ENCODE data around the gene CROCC2.

CROCC2 gene

DNA sequence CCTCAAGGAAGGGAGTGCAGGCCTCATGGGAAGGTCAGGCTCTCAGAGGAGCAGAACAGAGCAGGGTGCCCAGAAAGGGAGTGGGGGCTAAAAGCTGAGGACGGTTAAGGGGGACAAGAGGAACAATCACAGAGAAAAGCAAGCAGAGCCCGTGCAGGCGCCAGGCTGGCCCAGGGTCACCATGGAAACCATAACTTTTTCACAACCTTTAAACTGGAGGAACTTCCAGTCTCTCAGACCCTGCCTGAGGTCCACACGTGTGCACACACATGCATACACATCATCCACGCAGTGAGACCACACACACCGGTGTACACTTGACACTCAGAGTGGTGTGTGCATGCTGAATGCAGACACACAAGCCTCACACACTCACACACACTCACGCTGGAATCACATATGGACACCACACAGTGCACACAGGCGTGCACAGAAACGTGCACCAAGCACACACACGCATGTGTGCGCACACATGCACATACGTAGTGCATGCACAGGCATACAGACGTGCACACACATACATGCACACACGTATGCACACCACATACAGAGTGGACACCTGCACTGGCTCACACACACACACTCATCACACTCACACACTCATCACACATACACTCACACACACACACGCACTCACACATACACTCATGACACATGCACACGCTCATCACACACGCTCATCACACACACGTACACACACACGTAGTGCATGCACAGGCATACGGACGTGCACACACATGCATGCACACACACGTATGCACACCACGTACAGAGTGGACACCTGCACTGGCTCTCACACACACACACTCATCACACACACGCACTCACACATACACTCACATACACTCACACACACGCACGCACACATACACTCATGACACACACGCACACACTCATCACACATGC, 55.1 kb downstream of the CROCC2 start:
- TF ChIP-seq, protein P1, sequence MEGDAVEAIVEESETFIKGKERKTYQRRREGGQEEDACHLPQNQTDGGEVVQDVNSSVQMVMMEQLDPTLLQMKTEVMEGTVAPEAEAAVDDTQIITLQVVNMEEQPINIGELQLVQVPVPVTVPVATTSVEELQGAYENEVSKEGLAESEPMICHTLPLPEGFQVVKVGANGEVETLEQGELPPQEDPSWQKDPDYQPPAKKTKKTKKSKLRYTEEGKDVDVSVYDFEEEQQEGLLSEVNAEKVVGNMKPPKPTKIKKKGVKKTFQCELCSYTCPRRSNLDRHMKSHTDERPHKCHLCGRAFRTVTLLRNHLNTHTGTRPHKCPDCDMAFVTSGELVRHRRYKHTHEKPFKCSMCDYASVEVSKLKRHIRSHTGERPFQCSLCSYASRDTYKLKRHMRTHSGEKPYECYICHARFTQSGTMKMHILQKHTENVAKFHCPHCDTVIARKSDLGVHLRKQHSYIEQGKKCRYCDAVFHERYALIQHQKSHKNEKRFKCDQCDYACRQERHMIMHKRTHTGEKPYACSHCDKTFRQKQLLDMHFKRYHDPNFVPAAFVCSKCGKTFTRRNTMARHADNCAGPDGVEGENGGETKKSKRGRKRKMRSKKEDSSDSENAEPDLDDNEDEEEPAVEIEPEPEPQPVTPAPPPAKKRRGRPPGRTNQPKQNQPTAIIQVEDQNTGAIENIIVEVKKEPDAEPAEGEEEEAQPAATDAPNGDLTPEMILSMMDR (IDR thresholded peaks at IDR 0.05; ENCODE audit: low read depth, low read length): no peak
- Histone ChIP-seq H3K27ac (no peak overlapping the region), H3K4me3 (ENCODE audit: low read depth, low read length) (no peak overlapping the region), H3K9me3 (ENCODE audit: severe bottlenecking) (no peaks in the 10 kb centered on the region), H3K27me3 (ENCODE audit: insufficient read depth, low read depth, severe bottlenecking) (no peaks in the 10 kb centered on the region), H3K36me3 (no peaks in the 10 kb centered on the region)
- no peak for DNase-seq

DNA sequence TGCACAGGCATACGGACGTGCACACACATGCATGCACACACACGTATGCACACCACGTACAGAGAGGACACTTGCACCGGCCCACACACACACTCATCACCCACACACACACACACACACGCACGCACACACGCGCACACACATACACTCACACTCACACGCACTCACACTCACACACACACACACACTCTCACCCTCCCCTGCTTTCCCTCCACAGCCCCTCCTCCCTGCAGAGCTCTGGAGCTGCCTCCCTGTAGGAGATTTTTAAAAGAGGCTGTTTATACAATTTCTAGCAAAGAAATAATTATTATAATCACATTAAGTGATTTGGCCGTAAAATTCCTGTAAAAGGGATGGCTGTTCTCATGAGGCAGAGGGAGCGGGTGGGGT, 55.8 kb downstream of the CROCC2 start:
- DNase-seq: no peak
- no peaks in the 10 kb centered on the region for H3K36me3 ChIP-seq
- H3K9me3 ChIP-seq (ENCODE audit: severe bottlenecking): no peaks in the 10 kb centered on the region
- H3K27ac ChIP-seq: no peak overlapping the region
- no peaks in the 10 kb centered on the region for H3K27me3 ChIP-seq (ENCODE audit: insufficient read depth, low read depth, severe bottlenecking)
- TF ChIP-seq, protein P1 (IDR thresholded peaks at IDR 0.05; ENCODE audit: low read depth, low read length): no peak
- H3K4me3 ChIP-seq (ENCODE audit: low read depth, low read length): no peak overlapping the region

DNA sequence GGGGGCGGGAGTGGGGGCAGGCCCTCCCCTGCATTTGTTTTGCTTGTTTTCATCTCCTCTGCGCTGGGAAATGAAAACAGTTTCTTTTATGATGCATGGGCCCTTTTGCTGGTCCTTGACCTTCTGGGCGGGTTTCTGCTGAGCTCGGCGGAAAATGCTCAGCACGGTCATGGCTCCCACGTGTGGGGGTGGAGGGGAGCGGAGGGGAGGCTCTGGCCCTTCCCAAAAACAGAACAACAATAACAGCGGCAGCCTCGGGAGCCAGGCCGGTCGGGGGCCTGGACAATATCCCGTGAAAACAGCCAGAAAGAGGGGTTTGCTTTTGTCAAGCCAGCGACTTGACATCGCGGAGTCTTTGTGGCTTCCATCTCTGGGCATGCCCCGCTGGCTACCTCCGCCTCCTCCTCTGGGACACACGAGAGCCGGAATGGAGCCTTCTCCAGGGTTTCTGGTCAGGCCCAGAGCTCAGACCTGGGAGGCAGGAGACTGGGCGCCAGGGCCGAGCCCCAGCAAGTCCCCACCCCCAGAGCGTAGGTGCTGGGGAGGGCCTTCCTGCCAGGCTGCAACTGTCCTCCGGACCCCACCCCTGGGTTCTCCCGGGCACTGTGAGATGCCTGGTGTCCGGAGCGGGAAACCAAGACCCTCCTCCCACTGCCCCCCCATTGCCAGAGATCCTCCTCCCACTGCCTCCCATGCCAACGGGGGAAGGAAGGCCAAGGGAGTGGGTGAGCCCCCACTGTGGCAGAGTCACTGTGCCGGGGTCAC, 56.3 kb downstream of the CROCC2 start:
- no peaks in the 10 kb centered on the region for H3K36me3 ChIP-seq
- H3K27me3 ChIP-seq (ENCODE audit: insufficient read depth, low read depth, severe bottlenecking): no peaks in the 10 kb centered on the region
- H3K9me3 ChIP-seq (ENCODE audit: severe bottlenecking): no peaks in the 10 kb centered on the region
- TF ChIP-seq, protein P1 (IDR thresholded peaks at IDR 0.05; ENCODE audit: low read depth, low read length): no peak
- DNase-seq: no peak
- H3K27ac ChIP-seq: no peak overlapping the region
- H3K4me3 ChIP-seq (ENCODE audit: low read depth, low read length): no peak overlapping the region

DNA sequence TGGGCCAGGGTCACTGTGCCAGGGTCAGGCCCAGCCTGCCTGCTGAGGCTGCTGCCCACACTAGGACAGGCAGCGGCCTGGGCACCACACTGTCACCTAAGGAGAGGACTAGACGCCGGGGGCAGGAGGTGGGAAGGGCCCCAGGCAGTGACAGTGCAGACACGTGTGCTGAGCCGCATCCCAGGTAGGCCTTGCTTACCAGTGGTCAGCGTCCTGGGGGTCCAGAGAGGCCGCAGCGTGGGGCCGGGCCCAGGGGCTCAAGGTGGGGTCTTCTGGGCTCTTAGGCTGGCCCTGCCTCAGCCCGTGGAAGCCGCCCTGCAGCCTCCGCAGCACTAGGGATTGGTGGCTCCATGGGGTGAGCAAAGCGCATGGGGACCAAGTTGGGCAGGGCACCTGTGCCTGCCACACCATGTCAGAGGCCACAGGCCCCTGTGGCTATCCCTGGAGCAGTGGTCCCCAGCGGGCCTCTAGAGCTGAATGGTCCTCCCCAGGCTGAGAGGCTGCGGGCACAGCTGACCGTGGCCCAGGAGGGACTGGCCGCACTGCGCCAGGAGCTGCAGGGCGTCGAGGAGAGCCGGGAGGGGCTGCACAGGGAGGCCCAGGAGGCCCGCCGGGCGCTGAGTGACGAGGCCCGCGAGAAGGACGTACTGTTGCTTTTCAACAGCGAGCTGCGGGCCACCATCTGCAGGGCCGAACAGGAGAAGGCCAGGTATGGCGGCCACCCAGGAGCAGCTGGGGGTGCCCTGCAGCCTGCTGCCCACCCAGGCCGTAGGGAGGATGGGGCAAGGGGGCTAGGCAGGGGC, 57.1 kb downstream of the CROCC2 start:
- Histone ChIP-seq H3K27me3 (ENCODE audit: insufficient read depth, low read depth, severe bottlenecking) (no peaks in the 10 kb centered on the region), H3K27ac (no peak overlapping the region), H3K9me3 (ENCODE audit: severe bottlenecking) (no peaks in the 10 kb centered on the region), H3K36me3 (no peaks in the 10 kb centered on the region), H3K4me3 (ENCODE audit: low read depth, low read length) (no peak overlapping the region)
- no peak for DNase-seq
- TF ChIP-seq, protein P1 (IDR thresholded peaks at IDR 0.05; ENCODE audit: low read depth, low read length): no peak

DNA sequence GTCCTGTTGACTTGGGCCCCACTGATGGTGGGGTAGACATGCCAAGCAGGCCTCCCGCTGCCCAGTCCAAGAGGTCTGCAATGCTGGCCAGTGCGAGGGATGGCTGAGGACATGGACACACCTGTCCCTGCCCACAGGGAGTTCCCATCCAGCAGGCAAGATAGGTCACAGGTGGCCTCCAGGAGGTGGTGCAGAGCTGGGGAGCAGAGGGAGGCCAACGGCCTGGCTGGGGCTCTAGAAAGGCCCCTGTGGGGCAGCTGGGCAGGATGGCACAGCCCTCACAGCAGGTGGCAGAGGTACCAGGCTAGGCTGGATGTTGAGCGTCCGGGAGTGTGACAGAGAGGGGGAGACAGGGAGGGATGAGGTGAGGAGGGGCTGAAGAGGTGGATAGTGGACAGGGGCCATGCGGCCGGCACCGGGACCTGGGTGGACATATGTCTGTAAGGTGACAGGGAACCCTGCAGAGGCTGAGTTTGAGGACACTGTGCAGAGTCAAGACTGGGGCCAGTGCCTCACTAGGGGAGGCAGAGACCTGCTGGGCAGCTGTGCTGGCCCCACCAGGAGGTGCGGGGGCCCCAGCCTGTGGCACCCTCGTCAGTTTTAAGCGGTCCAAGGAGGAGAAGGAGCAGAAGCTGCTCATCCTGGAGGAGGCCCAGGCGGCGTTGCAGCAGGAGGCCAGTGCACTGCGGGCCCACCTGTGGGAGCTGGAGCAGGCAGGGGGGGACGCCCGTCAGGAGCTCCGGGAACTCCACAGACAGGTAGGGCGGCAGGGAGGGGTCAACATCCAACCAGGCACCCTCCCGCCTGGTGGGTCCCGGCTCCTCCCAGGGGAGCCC, 58.0 kb downstream of the CROCC2 start:
- H3K36me3 ChIP-seq: no peaks in the 10 kb centered on the region
- no peak for DNase-seq

More for the DNA sequence above, 58.0 kb downstream of the CROCC2 start:
- H3K9me3 ChIP-seq (ENCODE audit: severe bottlenecking): no peaks in the 10 kb centered on the region
- no peak overlapping the region for H3K27ac ChIP-seq
- H3K27me3 ChIP-seq (ENCODE audit: insufficient read depth, low read depth, severe bottlenecking): no peaks in the 10 kb centered on the region
- no peak overlapping the region for H3K4me3 ChIP-seq (ENCODE audit: low read depth, low read length)
- TF ChIP-seq, protein P1 (IDR thresholded peaks at IDR 0.05; ENCODE audit: low read depth, low read length): no peak

Data from WERI-Rb-1 (cell line).